Smooth muscle cell (in vitro differentiated cells): ENCODE results near the gene KCND3. TPM values are rescaled to one million over a fixed set of nuclear protein-coding genes. Genes with fewer than 3 reads are reported as not detected.

Experiments
- DNase-seq: peaks from one replicate; lab custom pipeline; 2025; ENCODE audit not compliant: unreplicated experiment; lab: John Stamatoyannopoulos, UW
- H2AFZ ChIP-seq: fragments of 200-600 bp; sonication (generic); 2 replicates; pipeline ENCODE4 v1.6.0; 2016; ENCODE audit warnings: antibody characterized with exemption, low read depth, mild to moderate bottlenecking
- H3F3A ChIP-seq: fragments of 200-600 bp; sonication (generic); 2 replicates; pipeline ENCODE4 v1.6.0; 2017; ENCODE audit warnings: antibody characterized with exemption, low read depth
- H3K27ac ChIP-seq: fragments of 200-600 bp; sonication (generic); 2 replicates; pipeline ENCODE4 v1.5.1; 2016; ENCODE audit warnings: low read depth, mild to moderate bottlenecking
- H3K27me3 ChIP-seq: fragments of 200-600 bp; sonication (generic); 2 replicates; pipeline ENCODE4 v1.6.1; 2016; ENCODE audit warnings: low read depth, mild to moderate bottlenecking
- H3K36me3 ChIP-seq: fragments of 200-600 bp; sonication (generic); 2 replicates; pipeline ENCODE4 v1.5.1; 2016; ENCODE audit warnings: low read depth
- H3K4me1 ChIP-seq: fragments of 200-600 bp; sonication (generic); 2 replicates; pipeline ENCODE4 v1.5.1; 2016; ENCODE audit warnings: low read depth
- H3K4me2 ChIP-seq: fragments of 200-600 bp; sonication (generic); 2 replicates; pipeline ENCODE4 v1.6.0; 2016; ENCODE audit warnings: mild to moderate bottlenecking
- H3K4me3 ChIP-seq: fragments of 200-600 bp; sonication (generic); 2 replicates; pipeline ENCODE4 v1.5.1; 2016; ENCODE audit warnings: mild to moderate bottlenecking
- H3K79me2 ChIP-seq: fragments of 200-600 bp; sonication (generic); 2 replicates; pipeline ENCODE4 v1.6.0; 2016; ENCODE audit warnings: low read depth, mild to moderate bottlenecking
- H3K9ac ChIP-seq: fragments of 200-600 bp; sonication (generic); 2 replicates; pipeline ENCODE4 v1.6.0; 2016; ENCODE audit warnings: low read depth
- H3K9me3 ChIP-seq: fragments of 200-600 bp; sonication (generic); replicated peaks from 2 replicates; pipeline ENCODE4 v1.5.1; 2016; ENCODE audit warnings: low read depth
- H4K20me1 ChIP-seq: fragments of 200-600 bp; sonication (generic); 2 replicates; pipeline ENCODE4 v1.6.0; 2016; ENCODE audit warnings: low read depth
- CTCF ChIP-seq: fragments of 200-600 bp; sonication (generic); IDR thresholded peaks from 2 replicates; pipeline ENCODE4 v1.5.1; 2017; ENCODE audit warnings: borderline replicate concordance, mild to moderate bottlenecking, antibody characterized with exemption; ENCODE audit not compliant: insufficient read depth, poor library complexity, severe bottlenecking
- WGBS: methylation state at CpG from one replicate; pipeline ENCODE4 v1.1.7; 2016; ENCODE audit warnings: low lambda C conversion rate; 5-methylcytosine and 5-hydroxymethylcytosine counted together
- polyA plus RNA-seq: library from polyadenylated mRNA; unstranded; fragments of >200 nt; fragmentation: Nextera tagmentation; extraction: Ambion mirVana; gene quantifications from 2 replicates; pipeline ENCODE4 v1.2.1, GENCODE V29; 2016
- total RNA-seq: library from RNA; depleted of rRNA; stranded (reverse); fragments of >200 nt; gene quantifications from 2 replicates; pipeline ENCODE4 v1.2.3, GENCODE V29; 2014

Gene KCND3
- total and polyA plus RNA-seq, 2 experiments from 2014 or later = 0.97 to 2.2 TPM

- Histone ChIP-seq H2AFZ (no peak overlapping the region), H4K20me1 (no peaks in the 10 kb centered on the region), H3K27ac (no peak overlapping the region), H3K4me1 (peaks cover 25% of the 10 kb centered on the region), H3K27me3 (peaks cover 39% of the 10 kb centered on the region), H3K79me2 (no peaks in the 10 kb centered on the region), H3K9ac (no peak overlapping the region), H3F3A (no peaks in the 10 kb centered on the region), H3K36me3 (no peaks in the 10 kb centered on the region), H3K4me3 (no peak overlapping the region), H3K4me2 (no peak overlapping the region), H3K9me3 (no peaks in the 10 kb centered on the region)
- TF ChIP-seq CTCF = no peak
- WGBS = 69% methylated on average over 4 of the region's 4 CpGs
- no peak for DNase-seq
These were observed 2.0 kb downstream of the KCND3 start for GRCh38 chr1:111987502-111987901.

- DNase-seq = no peak
- Histone ChIP-seq H3F3A (no peaks in the 10 kb centered on the region), H3K4me1 (peaks cover under 1% of the 10 kb centered on the region), H2AFZ (no peak overlapping the region), H3K36me3 (no peaks in the 10 kb centered on the region), H3K27ac (no peak overlapping the region), H3K9ac (no peak overlapping the region), H3K4me3 (no peak overlapping the region), H3K79me2 (no peaks in the 10 kb centered on the region), H3K27me3 (peaks cover 22% of the 10 kb centered on the region), H4K20me1 (no peaks in the 10 kb centered on the region), H3K4me2 (no peak overlapping the region), H3K9me3 (no peaks in the 10 kb centered on the region)
- 90% methylated on average over 8 of the region's 8 CpGs for WGBS
- no peak for TF ChIP-seq CTCF
These were observed 6.0 kb downstream of the KCND3 start for GRCh38 chr1:111983500-111983899.

- no peak for DNase-seq
- Histone ChIP-seq H3K9ac (no peak overlapping the region), H3K27ac (no peak overlapping the region), H3F3A (no peaks in the 10 kb centered on the region), H3K9me3 (no peaks in the 10 kb centered on the region), H3K36me3 (no peaks in the 10 kb centered on the region), H4K20me1 (no peaks in the 10 kb centered on the region), H3K79me2 (no peaks in the 10 kb centered on the region), H3K4me3 (no peak overlapping the region), H2AFZ (no peak overlapping the region), H3K27me3 (peaks cover 12% of the 10 kb centered on the region), H3K4me2 (no peak overlapping the region), H3K4me1 (no peaks in the 10 kb centered on the region)
- WGBS = 97% methylated on average over 28 of the region's 28 CpGs
- TF ChIP-seq CTCF = no peak
These were observed 7.0 kb downstream of the KCND3 start for GRCh38 chr1:111982428-111982827.

GRCh38 chr1:111981871-111982270, 7.6 kb downstream of the KCND3 start:
- no peaks in the 10 kb centered on the region for H4K20me1 ChIP-seq
- no peaks in the 10 kb centered on the region for H3K79me2 ChIP-seq
- peaks cover 2% of the 10 kb centered on the region for H3K4me1 ChIP-seq
- WGBS = 96% methylated on average over 37 of the region's 37 CpGs
- no peak overlapping the region for H2AFZ ChIP-seq
- peaks cover 9% of the 10 kb centered on the region for H3K27me3 ChIP-seq
- no peak for DNase-seq
- no peak overlapping the region for H3K4me2 ChIP-seq
- no peak for TF ChIP-seq CTCF
- H3K9me3 ChIP-seq = no peaks in the 10 kb centered on the region
- H3K36me3 ChIP-seq = no peaks in the 10 kb centered on the region
- H3K9ac ChIP-seq = no peak overlapping the region
- H3K27ac ChIP-seq = no peak overlapping the region
- no peaks in the 10 kb centered on the region for H3F3A ChIP-seq
- no peak overlapping the region for H3K4me3 ChIP-seq
